Stomach (tissue), 9 donors: ENCODE results near the gene HIBCH. TPM values are rescaled to one million over a fixed set of nuclear protein-coding genes. Genes with fewer than 3 reads are reported as not detected.
A peak's percentile ranks its signal among the peaks of the same experiment; 100 is the strongest.
"Not testable (repeated sequence)": the region's sequence is repeated elsewhere in the genome, so short reads cannot be mapped to it uniquely, and the experiment has no call there.

Experiments
- DNase-seq, 2 donors: peaks; one replicate each; pipeline versions ENCODE4 v3.0.0 to v3.0.0-alpha.2; 2013 to 2019
- H3K27ac ChIP-seq, 5 donors: fragments of 200-600 bp in 4 of 5; sonication (generic) in 4 of 5; one replicate each; pipeline ENCODE4 v1.5.1; 2013 to 2019; ENCODE audit warnings: mild to moderate bottlenecking in 1 of 5, moderate library complexity in 1 of 5
- H3K27me3 ChIP-seq, 3 donors: fragments of 200-600 bp; sonication (generic); one replicate each; pipeline ENCODE4 v1.5.1; 2017 to 2019; ENCODE audit warnings: mixed run types in 1 of 3
- H3K36me3 ChIP-seq, 4 donors: fragments of 200-600 bp; sonication (generic); 1 replicate in 3 of 4; 2 replicates in 1 of 4; pipeline ENCODE4 v1.5.1; 2016 to 2019
- H3K4me1 ChIP-seq, 4 donors: fragments of 200-600 bp; sonication (generic); one replicate each; pipeline ENCODE4 v1.5.1; 2016 to 2019
- H3K4me3 ChIP-seq, 4 donors: fragments of 200-600 bp; sonication (generic) in 3 of 4; one replicate each; pipeline ENCODE4 v1.5.1; 2016 to 2019; ENCODE audit warnings: mild to moderate bottlenecking in 1 of 4
- H3K9me3 ChIP-seq, 4 donors: fragments of 200-600 bp; sonication (generic); one replicate each; pipeline ENCODE4 v1.5.1; 2016 to 2019
- EP300 ChIP-seq: sonication (generic); formaldehyde crosslinking; IDR thresholded peaks from one replicate; pipeline ENCODE4 v1.6.1; 2017; ENCODE audit warnings: antibody characterized with exemption
- POLR2A ChIP-seq, 4 donors: fragments of 450-650 bp; IDR thresholded peaks; one replicate each; pipeline ENCODE4 v1.6.1; 2016; ENCODE audit warnings: antibody characterized with exemption in 4 of 4, control low read depth in 2 of 4, mild to moderate bottlenecking in 1 of 4, moderate library complexity in 1 of 4
- POLR2AphosphoS5 ChIP-seq, 3 donors: sonication (generic); formaldehyde crosslinking; IDR thresholded peaks; one replicate each; pipeline ENCODE4 v1.6.1; 2016; ENCODE audit warnings: antibody characterized with exemption in 3 of 3
- WGBS, 5 donors: extraction: QIAGEN DNeasy Blood & Tissue Kit in 3 of 5; methylation state at CpG; one replicate each; pipeline versions ENCODE4 v1.1.5 to v1.1.7; 2013 to 2018; 5-methylcytosine and 5-hydroxymethylcytosine counted together
- intact Hi-C: fragments of 100-400 bp; cut with DNase I; formaldehyde crosslinking; loops from one replicate; pipeline ENCODE4 v1.15.1; 2023; ENCODE audit warnings: low total_unique reads
- polyA plus RNA-seq, 3 donors: library from polyadenylated mRNA; stranded (reverse); fragments of 200-250 nt; gene quantifications; one replicate each; pipeline ENCODE4 v1.2.3, GENCODE V29; 2013
- total RNA-seq, 5 donors: library from RNA; depleted of rRNA; stranded (reverse); fragments of >200 nt; gene quantifications; one replicate each; pipeline versions ENCODE4 v1.1.0 to v1.2.3, GENCODE V29; 2014 to 2016
- TF ChIP-seq, protein P1 (sequence below), 7 experiments: fragments of 450-650 bp in 4 of 7; fragments of 200-600 bp in 3 of 7; sonication (generic) in 3 of 7; IDR thresholded peaks; one replicate each; pipeline ENCODE4 v1.5.1; 2016 to 2019; ENCODE audit warnings: antibody characterized with exemption in 7 of 7, control low read depth in 2 of 7, mild to moderate bottlenecking in 1 of 7
- donor health status: healthy with polysubstance abuse.
- donor health status: Bipolar disorder and iron deficiency.
- donor health status: healthy.

Gene HIBCH
- total and polyA plus RNA-seq, 8 donors: 10.3 to 93.3 (median 23.1) TPM

DNA sequence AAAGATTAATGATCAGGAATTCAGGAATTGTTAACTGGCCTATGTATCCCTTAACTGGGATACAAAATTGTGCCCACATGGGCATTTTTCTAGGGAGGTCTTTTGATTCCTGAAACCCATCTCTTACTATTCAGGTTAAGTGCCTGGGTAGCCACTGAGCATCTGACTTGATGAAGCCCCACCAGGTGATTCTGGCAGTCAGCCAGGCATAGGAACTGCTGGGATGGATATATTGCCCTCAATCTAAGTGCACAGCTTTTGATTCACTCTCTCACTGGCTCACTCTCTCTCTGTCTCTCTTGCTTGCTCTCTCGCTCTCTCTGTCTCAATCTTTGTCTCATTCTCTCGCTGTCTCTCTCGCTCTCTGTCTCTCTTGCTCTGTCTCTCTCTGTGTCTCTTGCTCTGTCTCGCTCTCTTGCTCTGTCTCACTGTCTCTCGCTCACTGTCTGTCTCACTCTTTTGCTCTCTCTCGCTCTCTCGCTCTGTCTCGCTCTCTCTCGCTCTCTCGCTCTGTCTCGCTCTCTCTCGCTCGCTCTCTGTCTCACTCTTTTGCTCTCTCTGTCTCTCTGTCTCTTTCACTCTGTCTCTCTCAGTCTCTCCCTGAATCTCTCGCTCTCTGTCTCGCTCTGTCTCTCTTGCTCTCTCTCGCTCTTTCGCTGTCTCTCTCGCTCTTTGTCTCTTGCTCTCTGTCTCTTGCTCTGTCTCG is 46.0 kb upstream of the HIBCH start:
- peaks cover 8 to 69% (median 63%) of the 10 kb centered on the region in 4 donors for H3K36me3 ChIP-seq
- WGBS, 5 donors: 87 to 98% (median 94%) methylated on average over 19 of the region's 19 CpGs
- no peaks in the 10 kb centered on the region for H3K27me3 ChIP-seq
- intact Hi-C loops: no loop called here
- TF ChIP-seq, protein P1, sequence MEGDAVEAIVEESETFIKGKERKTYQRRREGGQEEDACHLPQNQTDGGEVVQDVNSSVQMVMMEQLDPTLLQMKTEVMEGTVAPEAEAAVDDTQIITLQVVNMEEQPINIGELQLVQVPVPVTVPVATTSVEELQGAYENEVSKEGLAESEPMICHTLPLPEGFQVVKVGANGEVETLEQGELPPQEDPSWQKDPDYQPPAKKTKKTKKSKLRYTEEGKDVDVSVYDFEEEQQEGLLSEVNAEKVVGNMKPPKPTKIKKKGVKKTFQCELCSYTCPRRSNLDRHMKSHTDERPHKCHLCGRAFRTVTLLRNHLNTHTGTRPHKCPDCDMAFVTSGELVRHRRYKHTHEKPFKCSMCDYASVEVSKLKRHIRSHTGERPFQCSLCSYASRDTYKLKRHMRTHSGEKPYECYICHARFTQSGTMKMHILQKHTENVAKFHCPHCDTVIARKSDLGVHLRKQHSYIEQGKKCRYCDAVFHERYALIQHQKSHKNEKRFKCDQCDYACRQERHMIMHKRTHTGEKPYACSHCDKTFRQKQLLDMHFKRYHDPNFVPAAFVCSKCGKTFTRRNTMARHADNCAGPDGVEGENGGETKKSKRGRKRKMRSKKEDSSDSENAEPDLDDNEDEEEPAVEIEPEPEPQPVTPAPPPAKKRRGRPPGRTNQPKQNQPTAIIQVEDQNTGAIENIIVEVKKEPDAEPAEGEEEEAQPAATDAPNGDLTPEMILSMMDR (IDR thresholded peaks at IDR 0.05): no peak
- TF ChIP-seq POLR2A (IDR thresholded peaks at IDR 0.05): no peak
- TF ChIP-seq EP300: no peak
- H3K4me1 ChIP-seq: peaks cover 0 to 7% (median 0%) of the 10 kb centered on the region in 4 donors
- H3K9me3 ChIP-seq: no peaks in the 10 kb centered on the region
- H3K27ac ChIP-seq: no peak overlapping the region
- no peak overlapping the region for H3K4me3 ChIP-seq
- DNase-seq: no peak

GRCh38 chr2:190362894-190363293 is 43.3 kb upstream of the HIBCH start:
- DNase-seq: no peak
- intact Hi-C loops: no loop called here
- 95 to 100% (median 98%) methylated on average over 1 of the region's 1 CpG for WGBS, 5 donors
- H3K27ac ChIP-seq: no peak overlapping the region
- H3K4me1 ChIP-seq: peaks cover 9 to 33% (median 23%) of the 10 kb centered on the region in 4 donors
- no peaks in the 10 kb centered on the region for H3K27me3 ChIP-seq
- no peak for TF ChIP-seq EP300
- no peaks in the 10 kb centered on the region for H3K9me3 ChIP-seq
- H3K36me3 ChIP-seq: peaks cover 0 to 41% (median 37%) of the 10 kb centered on the region in 4 donors
- no peak overlapping the region for H3K4me3 ChIP-seq

DNA sequence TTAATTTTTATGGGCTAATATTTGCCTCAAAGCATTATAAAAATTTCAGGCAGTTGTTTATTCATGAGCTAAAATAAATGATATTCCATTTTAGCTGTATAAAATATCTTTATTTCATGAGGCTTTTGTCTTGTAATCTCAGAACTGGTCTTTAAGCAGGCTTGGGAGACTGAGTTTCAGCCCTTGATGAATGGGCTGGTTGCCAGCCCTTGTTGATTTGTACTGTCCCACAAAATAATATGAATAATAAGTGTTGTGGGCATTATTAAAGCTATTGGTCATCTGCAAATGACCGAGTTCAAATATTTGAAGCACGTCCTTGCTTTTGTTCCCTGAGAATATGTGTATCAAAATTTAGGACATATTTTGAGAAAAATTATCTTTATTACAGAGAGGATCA is 41.9 kb upstream of the HIBCH start:
- peaks cover 0 to 28% (median 25%) of the 10 kb centered on the region in 4 donors for H3K36me3 ChIP-seq
- H3K27ac ChIP-seq: no peak overlapping the region
- intact Hi-C loops: no loop called here
- no peak for TF ChIP-seq POLR2AphosphoS5 (IDR thresholded peaks at IDR 0.05)
- TF ChIP-seq POLR2A (IDR thresholded peaks at IDR 0.05): no peak
- TF ChIP-seq, protein P1 (IDR thresholded peaks at IDR 0.05): no peak
- no peak for TF ChIP-seq EP300
- peaks cover 9 to 39% (median 29%) of the 10 kb centered on the region in 4 donors for H3K4me1 ChIP-seq
- H3K4me3 ChIP-seq: no peak overlapping the region
- no peak for DNase-seq
- no peaks in the 10 kb centered on the region for H3K27me3 ChIP-seq
- WGBS, 5 donors: 50 to 90% (median 69%) methylated on average over 2 of the region's 2 CpGs
- no peaks in the 10 kb centered on the region for H3K9me3 ChIP-seq

- WGBS, 5 donors: 87 to 98% (median 91%) methylated on average over 3 of the region's 3 CpGs
- TF ChIP-seq, protein P1 (IDR thresholded peaks at IDR 0.05): no peak
- TF ChIP-seq POLR2AphosphoS5 (IDR thresholded peaks at IDR 0.05) (no peak), EP300 (no peak), POLR2A (IDR thresholded peaks at IDR 0.05) (no peak)
- Histone ChIP-seq H3K4me1 (peaks cover 9 to 45% (median 32%) of the 10 kb centered on the region in 4 donors), H3K9me3 (no peaks in the 10 kb centered on the region), H3K27me3 (no peaks in the 10 kb centered on the region), H3K36me3 (peaks cover 0 to 27% (median 22%) of the 10 kb centered on the region in 4 donors), H3K4me3 (no peak overlapping the region), H3K27ac (no peak overlapping the region)
- intact Hi-C loops: no loop called here
- no peak for DNase-seq
Observed at GRCh38 chr2:190360965-190361364, 41.3 kb upstream of the HIBCH start.

DNA sequence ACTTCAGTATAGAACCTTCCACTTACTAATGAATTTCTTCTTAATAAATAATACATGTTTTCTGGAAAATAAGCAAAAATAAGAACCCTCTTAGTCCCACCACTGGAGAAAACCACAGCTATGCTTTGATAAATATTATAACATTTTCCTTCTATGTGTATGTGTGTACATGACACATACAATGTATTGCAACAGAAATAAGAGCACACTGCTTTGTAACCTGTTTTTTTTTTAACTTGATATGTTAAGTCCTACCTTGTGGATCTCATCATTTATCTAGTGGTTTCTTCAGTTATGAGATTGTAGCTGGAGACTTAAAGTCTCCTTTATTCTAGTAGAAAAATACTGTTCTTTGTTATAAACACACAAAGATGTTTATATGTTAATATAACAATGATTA is 40.9 kb upstream of the HIBCH start:
- no peaks in the 10 kb centered on the region for H3K27me3 ChIP-seq
- intact Hi-C loops: no loop called here
- DNase-seq: no peak
- H3K9me3 ChIP-seq: no peaks in the 10 kb centered on the region
- H3K36me3 ChIP-seq: peaks cover 0 to 27% (median 21%) of the 10 kb centered on the region in 4 donors
- H3K4me1 ChIP-seq: peaks cover 9 to 49% (median 33%) of the 10 kb centered on the region in 4 donors
- peak overlapping the region in 2 of 5 donors; percentile 51 to 73 for H3K27ac ChIP-seq
- peak overlapping the region in 1 of 4 donors; percentile 24 for H3K4me3 ChIP-seq
- no peak for TF ChIP-seq EP300
- TF ChIP-seq POLR2A (IDR thresholded peaks at IDR 0.05): no peak
- no peak for TF ChIP-seq POLR2AphosphoS5 (IDR thresholded peaks at IDR 0.05)
- TF ChIP-seq, protein P1 (IDR thresholded peaks at IDR 0.05): no peak

DNA sequence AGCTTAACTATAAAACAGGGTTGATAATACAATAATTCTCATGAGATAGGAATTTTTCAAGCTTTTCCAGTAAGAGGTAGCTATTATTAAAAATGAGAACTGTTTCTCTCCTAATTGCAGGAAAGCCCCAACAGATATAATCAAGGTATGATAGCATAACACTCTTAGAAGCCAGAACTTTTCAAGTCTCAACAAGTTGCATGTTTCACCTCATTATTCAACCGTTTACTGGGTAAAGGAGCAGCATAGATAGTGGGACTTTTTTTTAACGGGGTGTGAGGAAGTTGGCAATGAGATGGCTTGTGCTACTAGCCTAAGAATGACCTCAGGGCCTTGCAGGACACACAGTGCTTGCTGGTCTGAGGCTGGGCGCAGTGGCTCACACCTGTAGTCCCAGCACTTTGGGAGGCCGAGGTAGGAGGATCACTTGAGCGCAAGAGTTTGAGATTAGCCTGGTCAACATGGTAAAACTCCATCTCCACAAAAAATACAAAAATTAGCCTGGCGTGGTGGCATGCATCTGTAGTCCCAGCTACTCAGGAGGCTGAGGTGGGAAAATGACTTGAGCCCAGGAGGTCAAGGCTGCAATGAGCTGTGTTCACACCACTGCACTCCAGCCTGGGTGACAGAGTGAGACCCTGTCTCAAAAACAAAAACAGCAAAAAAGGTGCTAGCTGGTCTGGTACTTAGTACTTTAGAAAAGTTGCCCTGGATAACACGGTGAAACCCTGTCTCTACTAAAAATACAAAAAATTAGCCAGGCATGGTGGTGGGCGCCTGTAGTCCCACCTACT is 39.2 kb upstream of the HIBCH start:
- 76 to 84% (median 78%) methylated on average over 8 of the region's 8 CpGs for WGBS, 5 donors
- intact Hi-C loops: not testable (repeated sequence)

More for the DNA sequence above, 39.2 kb upstream of the HIBCH start:
- H3K27me3 ChIP-seq, H3K9me3 ChIP-seq, H3K4me3 ChIP-seq, DNase-seq: not testable (repeated sequence)
- Histone ChIP-seq H3K27ac (peak overlapping the region in 4 of 5 donors; percentile 51 to 73 (median 66)), H3K36me3 (peaks cover 0 to 18% (median 13%) of the 10 kb centered on the region in 4 donors), H3K4me1 (peaks cover 9 to 57% (median 34%) of the 10 kb centered on the region in 4 donors)
